HTR-8/SVneo (cell line): ENCODE measurements around the gene TSKU.

Experiments
- DNase-seq: peaks from one replicate; pipeline ENCODE4 v3.0.0; 2011; ENCODE audit warnings: low spot score, mixed read lengths; ENCODE audit not compliant: insufficient read length
- FAIRE-seq: peaks from 2 replicates; lab custom pipeline; 2011; peaks lifted over from hg19 to GRCh38; lab: Jason Lieb, UNC

Gene TSKU

GRCh38 chr11:76798671-76799065 lies 15.5 kb downstream of the TSKU start:
- DNase-seq = no peak
- FAIRE-seq = no peak

- FAIRE-seq = peak; percentile 86
- peak; percentile 83 for DNase-seq
These were observed 16.1 kb downstream of the TSKU start for GRCh38 chr11:76799066-76799804.

GRCh38 chr11:76800466-76801200 lies 17.5 kb downstream of the TSKU start:
- peak; percentile 66 for FAIRE-seq

GRCh38 chr11:76801225-76801624 lies 18.1 kb downstream of the TSKU start:
- FAIRE-seq (no peak), DNase-seq (no peak)

More at GRCh38 chr11:76800466-76801200, 17.5 kb downstream of the TSKU start:
- DNase-seq = no peak

- DNase-seq (no peak), FAIRE-seq (no peak)
These were observed 18.6 kb downstream of the TSKU start for GRCh38 chr11:76801736-76802135.

- FAIRE-seq (no peak), DNase-seq (no peak)
These were observed 19.0 kb downstream of the TSKU start for GRCh38 chr11:76802151-76802550.

- FAIRE-seq (no peak), DNase-seq (no peak)
These were observed 19.5 kb downstream of the TSKU start for GRCh38 chr11:76802621-76803020.

- no peak for DNase-seq
These were observed 19.9 kb downstream of the TSKU start for GRCh38 chr11:76803023-76803422.

GRCh38 chr11:76803811-76804600 lies 20.9 kb downstream of the TSKU start:
- DNase-seq = no peak

More at GRCh38 chr11:76803023-76803422, 19.9 kb downstream of the TSKU start:
- FAIRE-seq = no peak

GRCh38 chr11:76805206-76805913 lies 22.2 kb downstream of the TSKU start:
- no peak for FAIRE-seq
- DNase-seq = no peak

More at GRCh38 chr11:76803811-76804600, 20.9 kb downstream of the TSKU start:
- FAIRE-seq = no peak

- DNase-seq (no peak), FAIRE-seq (no peak)
These were observed 23.0 kb downstream of the TSKU start for GRCh38 chr11:76806131-76806530.

- no peak for DNase-seq
- FAIRE-seq = no peak
These were observed 23.6 kb downstream of the TSKU start for GRCh38 chr11:76806608-76807205.

- FAIRE-seq (peak; percentile 68), DNase-seq (peak; percentile 83)
These were observed 24.2 kb downstream of the TSKU start for GRCh38 chr11:76807206-76807875.

GRCh38 chr11:76808171-76808570 lies 25.0 kb downstream of the TSKU start:
- FAIRE-seq (no peak), DNase-seq (no peak)

- no peak for DNase-seq
- no peak for FAIRE-seq
These were observed 25.8 kb downstream of the TSKU start for GRCh38 chr11:76808996-76809395.

- DNase-seq = peak; percentile 60
- FAIRE-seq = no peak
These were observed 27.1 kb downstream of the TSKU start for GRCh38 chr11:76810151-76810853.

- no peak for DNase-seq
- FAIRE-seq = no peak
These were observed 28.1 kb downstream of the TSKU start for GRCh38 chr11:76811259-76811658.

GRCh38 chr11:76814414-76814813 lies 31.3 kb downstream of the TSKU start:
- FAIRE-seq = no peak

More at GRCh38 chr11:76814414-76814813, 31.3 kb downstream of the TSKU start:
- DNase-seq = no peak
